ENCODE data around the gene ABTB2. TPM values are rescaled to one million over a fixed set of nuclear protein-coding genes. Genes with fewer than 3 reads are reported as not detected.

ABTB2 gene
- total RNA-seq, 1 donor from 2014 or later: 73.0 TPM

DNA sequence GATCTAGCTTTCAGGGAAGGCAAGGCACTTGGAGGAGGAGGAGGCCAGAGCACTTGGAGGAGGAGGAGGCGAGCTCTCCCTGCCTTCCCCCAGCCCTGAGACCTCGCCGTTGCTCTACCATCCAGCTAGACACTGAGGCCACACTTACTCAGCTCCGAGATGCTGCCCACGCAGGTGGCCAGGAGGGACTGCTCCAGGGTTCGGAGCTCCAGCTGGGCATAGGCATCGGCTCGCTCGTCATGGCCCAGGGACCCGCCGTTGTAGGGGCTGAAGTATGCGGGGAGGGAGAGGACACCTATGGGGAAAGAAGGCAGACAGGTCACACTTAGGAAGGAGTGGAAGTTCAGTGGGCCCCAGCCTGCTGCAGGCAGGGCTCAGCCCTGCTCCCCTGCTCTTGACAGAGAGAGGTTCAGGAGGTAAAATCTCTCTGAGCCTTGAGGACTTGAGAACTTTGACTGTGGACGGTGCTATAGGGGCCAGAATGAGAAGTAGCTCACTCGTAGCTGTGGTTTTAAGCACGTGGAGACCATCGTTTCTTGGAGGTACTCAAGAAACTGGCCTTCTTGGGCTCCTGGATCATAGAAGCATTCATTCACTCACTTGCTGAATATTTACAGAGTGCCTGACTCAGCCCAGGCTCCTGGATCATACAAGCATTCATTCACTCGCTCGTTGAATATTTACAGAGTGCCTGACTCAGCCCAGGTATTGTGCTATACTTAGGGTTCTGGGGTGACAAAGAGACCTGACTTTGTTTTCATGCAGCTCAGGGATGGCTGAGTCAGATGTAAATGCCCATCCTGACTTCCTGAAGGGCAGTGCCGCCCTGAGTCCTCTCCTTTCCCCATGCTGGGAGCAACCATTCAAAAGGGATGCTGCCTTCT is 153.2 kb downstream of the ABTB2 start:
- Mint-ChIP-seq H3K27ac (no peak overlapping the region), H3K4me3 (no peak overlapping the region), H3K9me3 (no peaks in the 10 kb centered on the region), H3K27me3 (no peaks in the 10 kb centered on the region), H3K36me3 (ENCODE audit: low read depth) (peaks cover 27% of the 10 kb centered on the region), H3K4me1 (peaks cover 36% of the 10 kb centered on the region)
- DNase-seq (no peak), ATAC-seq (ENCODE audit: low read depth) (no peak)
- intact Hi-C loops (cut with micrococcal nuclease): loop anchor here (5.0 kb wide), 1 partner anchor 38 kb away; no protein-coding TSS in a partner anchor
- ChIA-PET CTCF (interaction anchor here (0.7 to 1.6 kb wide), 2 partner anchors 30 to 152 kb away, joined by 3 read pairs; no protein-coding TSS in a partner anchor), POLR2A (interaction anchor here (0.6 to 1.1 kb wide), 2 partner anchors 28 to 152 kb away, joined by 5 to 10 read pairs; no protein-coding TSS in a partner anchor)
- TF ChIP-seq, protein P1, sequence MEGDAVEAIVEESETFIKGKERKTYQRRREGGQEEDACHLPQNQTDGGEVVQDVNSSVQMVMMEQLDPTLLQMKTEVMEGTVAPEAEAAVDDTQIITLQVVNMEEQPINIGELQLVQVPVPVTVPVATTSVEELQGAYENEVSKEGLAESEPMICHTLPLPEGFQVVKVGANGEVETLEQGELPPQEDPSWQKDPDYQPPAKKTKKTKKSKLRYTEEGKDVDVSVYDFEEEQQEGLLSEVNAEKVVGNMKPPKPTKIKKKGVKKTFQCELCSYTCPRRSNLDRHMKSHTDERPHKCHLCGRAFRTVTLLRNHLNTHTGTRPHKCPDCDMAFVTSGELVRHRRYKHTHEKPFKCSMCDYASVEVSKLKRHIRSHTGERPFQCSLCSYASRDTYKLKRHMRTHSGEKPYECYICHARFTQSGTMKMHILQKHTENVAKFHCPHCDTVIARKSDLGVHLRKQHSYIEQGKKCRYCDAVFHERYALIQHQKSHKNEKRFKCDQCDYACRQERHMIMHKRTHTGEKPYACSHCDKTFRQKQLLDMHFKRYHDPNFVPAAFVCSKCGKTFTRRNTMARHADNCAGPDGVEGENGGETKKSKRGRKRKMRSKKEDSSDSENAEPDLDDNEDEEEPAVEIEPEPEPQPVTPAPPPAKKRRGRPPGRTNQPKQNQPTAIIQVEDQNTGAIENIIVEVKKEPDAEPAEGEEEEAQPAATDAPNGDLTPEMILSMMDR (IDR thresholded peaks at IDR 0.05): no peak

DNA sequence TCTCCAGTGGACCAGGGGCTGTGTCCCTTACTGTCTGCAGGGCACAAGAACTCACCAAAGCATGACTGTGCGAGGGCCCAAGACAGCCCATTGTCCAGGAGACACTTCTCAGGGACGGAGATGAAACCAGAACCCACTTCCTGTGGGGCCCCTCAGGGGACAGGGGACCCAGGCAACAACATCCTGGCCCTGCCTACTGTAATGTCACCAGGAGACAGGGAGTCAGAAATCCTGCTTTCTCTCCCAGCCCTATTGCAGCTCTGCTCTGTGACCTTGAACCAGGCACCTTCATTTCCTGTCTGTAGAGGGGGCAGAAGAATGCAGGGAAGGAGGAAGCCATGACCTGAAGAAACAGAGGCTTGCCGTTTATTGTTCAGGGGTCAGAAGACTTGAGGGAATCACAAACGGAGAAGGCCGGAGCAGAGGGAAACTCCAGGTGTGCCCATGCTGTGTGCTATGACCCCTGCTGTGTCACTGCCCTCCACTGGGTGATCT is 154.4 kb downstream of the ABTB2 start:
- intact Hi-C loops (cut with micrococcal nuclease): loop anchor here (1.0 kb wide), 1 partner anchor 155 kb away; the partner anchor contains the start of gene ABTB2
- ChIA-PET POLR2A (interaction anchor here (1.1 kb wide), 1 partner anchor 154 kb away, joined by 5 read pairs; no protein-coding TSS in a partner anchor), CTCF (interaction anchor here (0.7 to 1.6 kb wide), 4 partner anchors 12 to 153 kb away, joined by 3 read pairs; no protein-coding TSS in a partner anchor)
- Mint-ChIP-seq H3K4me3 (no peak overlapping the region), H3K27me3 (no peaks in the 10 kb centered on the region), H3K36me3 (ENCODE audit: low read depth) (peaks cover 30% of the 10 kb centered on the region), H3K4me1 (peaks cover 30% of the 10 kb centered on the region), H3K9me3 (no peaks in the 10 kb centered on the region), H3K27ac (no peak overlapping the region)
- ATAC-seq (ENCODE audit: low read depth) (no peak), DNase-seq (no peak)
- TF ChIP-seq, protein P1 (IDR thresholded peaks at IDR 0.05): no peak

DNA sequence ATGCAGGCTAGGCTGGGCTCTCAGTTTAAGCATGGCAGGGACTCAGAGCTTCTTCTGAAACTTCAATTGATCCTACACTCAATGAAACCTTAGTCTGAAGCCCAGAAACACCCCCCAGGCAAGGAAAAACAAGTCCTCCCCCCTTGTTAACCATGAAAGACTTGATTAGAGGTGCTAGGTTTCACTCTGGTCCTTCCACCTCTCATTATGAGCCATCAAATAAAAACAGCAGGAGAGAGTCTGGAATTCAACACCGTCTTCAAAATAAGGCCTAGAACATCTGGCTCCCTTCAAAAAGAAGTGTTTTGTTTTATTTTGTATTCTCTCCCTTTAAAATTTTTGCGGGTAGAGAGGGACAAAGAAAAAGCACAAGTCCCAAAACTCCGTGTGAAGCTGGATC is 156.7 kb downstream of the ABTB2 start:
- Mint-ChIP-seq H3K9me3 (no peaks in the 10 kb centered on the region), H3K4me1 (peaks cover 17% of the 10 kb centered on the region), H3K27ac (no peak overlapping the region), H3K27me3 (no peaks in the 10 kb centered on the region), H3K36me3 (ENCODE audit: low read depth) (peaks cover 44% of the 10 kb centered on the region), H3K4me3 (no peak overlapping the region)
- TF ChIP-seq, protein P1 (IDR thresholded peaks at IDR 0.05): no peak
- DNase-seq (no peak), ATAC-seq (ENCODE audit: low read depth) (no peak)
- ChIA-PET POLR2A (interaction anchor here (0.5 kb wide), 1 partner anchor 47 kb away, joined by 4 read pairs; no protein-coding TSS in a partner anchor), CTCF (no interaction called here)
- intact Hi-C loops (cut with micrococcal nuclease): no loop called here

DNA sequence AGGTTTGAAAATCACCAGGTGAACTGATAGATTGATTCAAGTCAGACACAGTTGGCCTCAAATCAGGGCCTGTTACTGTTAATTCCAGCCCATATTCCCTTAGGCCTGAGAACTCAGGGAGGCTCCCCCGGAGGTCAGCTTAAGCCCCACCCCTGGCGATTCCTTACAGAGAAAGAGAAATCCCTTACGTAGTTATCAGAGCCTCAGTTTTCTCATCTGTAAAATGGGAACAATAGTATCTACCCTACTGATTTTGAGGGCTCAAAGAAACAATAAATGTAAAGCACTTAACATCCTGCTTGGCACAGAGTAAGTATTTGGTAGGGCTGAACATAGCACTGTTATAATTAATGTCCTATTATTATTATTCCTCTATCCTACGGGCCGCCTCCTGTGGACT is 158.3 kb downstream of the ABTB2 start:
- TF ChIP-seq, protein P1 (IDR thresholded peaks at IDR 0.05): no peak
- no peak overlapping the region for H3K27ac Mint-ChIP-seq
- H3K36me3 Mint-ChIP-seq (ENCODE audit: low read depth): peaks cover 54% of the 10 kb centered on the region
- intact Hi-C loops (cut with micrococcal nuclease): no loop called here
- H3K4me1 Mint-ChIP-seq: peaks cover 17% of the 10 kb centered on the region
- ChIA-PET CTCF (no interaction called here), POLR2A (no interaction called here)
- no peak overlapping the region for H3K4me3 Mint-ChIP-seq
- no peak for ATAC-seq (ENCODE audit: low read depth)
- H3K9me3 Mint-ChIP-seq: no peaks in the 10 kb centered on the region
- no peak for DNase-seq
- H3K27me3 Mint-ChIP-seq: no peaks in the 10 kb centered on the region

DNA sequence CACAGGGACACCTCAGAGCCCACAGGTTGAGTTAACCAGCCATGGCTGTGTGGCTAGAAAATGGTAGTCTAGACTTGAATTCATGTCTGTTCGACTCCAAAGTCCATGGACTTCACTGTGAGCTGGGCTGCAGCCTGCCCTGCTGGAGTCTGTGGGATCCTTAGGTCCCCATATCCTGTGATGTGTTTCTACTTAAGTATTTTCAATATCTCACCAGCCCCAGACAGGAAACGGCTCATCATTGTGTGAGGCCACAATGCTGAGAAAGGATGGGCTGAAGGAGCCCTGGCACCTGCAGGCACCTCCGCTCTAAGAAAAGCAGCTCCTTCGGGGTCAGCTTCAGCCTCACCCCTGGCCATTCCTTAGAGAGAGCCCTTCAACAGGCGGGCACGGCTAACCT is 159.3 kb downstream of the ABTB2 start:
- ATAC-seq (ENCODE audit: low read depth): no peak
- Mint-ChIP-seq H3K27me3 (no peaks in the 10 kb centered on the region), H3K27ac (no peak overlapping the region), H3K9me3 (no peaks in the 10 kb centered on the region), H3K4me3 (no peak overlapping the region), H3K4me1 (peaks cover 11% of the 10 kb centered on the region), H3K36me3 (ENCODE audit: low read depth) (peaks cover 54% of the 10 kb centered on the region)
- intact Hi-C loops (cut with micrococcal nuclease): no loop called here
- TF ChIP-seq, protein P1 (IDR thresholded peaks at IDR 0.05): no peak
- no peak for DNase-seq
- ChIA-PET POLR2A (no interaction called here), CTCF (no interaction called here)

Data from activated B cell treated with CpG ODN at 0.5 μM for 24 hours (primary cell).